ENCODE measurements around the gene LIG1.

The LIG1 gene

DNA sequence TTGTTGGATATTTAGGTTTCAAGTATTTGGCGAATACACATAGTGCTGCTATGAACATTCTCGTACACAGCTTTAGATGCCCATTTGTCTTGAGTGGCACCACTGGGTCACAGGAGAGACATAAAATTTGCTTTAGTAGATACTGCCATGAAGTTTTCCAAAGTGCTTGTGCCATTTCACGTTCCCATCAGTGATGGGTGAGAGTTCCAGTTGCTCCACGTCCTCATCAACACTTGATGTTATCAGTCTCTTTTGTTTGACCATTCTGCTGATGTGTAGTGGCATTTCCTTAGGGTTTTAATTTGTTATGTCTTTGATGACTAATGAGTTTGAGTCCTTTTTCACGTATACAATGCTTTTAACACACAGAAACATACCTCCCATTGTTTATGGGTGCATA is 11.4 kb upstream of the LIG1 start:
- DNase-seq, result no peak

DNA sequence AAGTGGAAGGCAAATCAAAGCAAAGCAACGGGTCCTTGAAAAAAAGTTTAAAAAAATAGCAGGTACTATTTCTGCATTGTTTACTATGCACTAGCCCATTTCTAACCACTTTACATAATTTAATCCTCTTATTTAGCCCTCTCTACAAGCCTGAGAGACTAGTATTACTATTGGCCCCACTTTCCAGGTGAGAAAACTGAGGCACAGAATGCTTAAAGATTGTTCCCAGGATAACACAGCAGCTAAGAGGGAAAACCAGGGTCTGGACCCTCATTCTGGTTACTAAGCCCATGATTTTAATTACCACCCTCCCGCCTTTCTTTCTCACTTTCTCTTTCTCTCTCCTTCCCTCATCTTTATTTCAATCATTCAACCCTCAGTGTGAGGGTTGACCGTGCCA is 6.1 kb upstream of the LIG1 start:
- DNase-seq, result no peak

DNA sequence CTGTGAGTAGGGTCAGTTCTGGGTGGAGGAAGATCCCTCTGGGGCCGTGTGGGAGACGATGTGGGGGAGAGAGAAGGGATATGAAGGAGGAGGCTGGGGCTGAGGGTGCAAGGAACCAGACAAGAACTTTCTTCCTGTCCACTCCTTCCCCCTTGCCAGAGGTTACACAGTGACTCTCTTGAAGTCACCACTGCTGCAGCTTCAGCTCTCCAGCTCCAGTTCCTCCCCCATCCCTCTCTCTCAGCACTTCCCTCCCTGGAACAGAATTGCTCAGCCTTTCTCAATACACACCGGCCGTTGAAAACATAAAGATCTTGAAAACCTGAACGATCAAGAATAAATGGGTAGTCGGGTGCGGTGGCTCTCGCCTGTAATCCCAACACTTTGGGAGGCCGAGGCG is 5.4 kb upstream of the LIG1 start:
- DNase-seq, result peak; percentile 40 to 59

DNA sequence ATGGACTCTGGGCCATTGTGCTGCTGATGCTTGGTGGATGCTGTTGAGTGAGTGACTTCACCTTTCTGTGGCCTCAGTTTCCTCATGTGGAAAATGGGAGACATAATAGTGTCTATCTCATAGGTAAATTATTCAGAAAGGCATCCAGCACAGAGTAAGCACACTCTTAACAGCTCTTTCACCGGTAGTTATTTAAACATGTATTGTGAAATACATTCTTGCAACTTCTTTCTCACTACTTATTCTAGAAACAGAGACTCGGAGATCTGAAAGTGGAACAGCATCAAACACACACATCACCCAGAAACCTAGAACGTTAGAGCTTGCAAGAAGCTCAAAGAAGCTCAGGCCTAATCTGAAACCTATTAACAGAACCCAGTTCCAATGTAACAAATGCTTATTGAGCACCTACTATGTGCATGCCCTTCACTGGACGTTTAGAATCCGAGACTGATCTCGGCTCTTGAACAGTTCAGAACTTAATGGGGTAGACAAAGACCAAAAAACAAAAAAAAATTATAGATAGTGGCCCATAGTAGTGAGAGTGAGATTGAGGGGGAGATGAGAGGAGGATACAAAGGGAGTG is 4.4 kb upstream of the LIG1 start:
- no peak for DNase-seq

DNA sequence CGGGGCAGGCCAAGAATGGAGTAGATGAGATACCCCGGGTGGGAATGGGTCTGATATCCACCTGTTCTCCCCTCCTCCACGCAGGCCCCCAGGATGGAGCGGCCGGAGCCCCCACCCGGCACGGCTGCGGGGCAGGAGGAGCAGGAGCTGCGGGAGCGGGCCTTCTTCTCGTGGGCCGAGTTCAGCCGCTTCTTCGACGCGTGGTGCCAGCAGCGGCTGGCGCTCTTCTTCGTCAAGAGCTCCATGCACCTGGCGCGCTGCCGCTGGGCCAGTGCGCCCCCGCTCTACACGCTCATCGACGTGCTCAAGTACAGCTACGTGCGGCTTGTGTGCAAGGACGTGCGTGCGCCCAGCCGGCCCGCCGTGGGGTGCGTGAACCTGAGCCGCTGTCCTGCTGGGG is 1.6 kb upstream of the LIG1 start:
- DNase-seq, result no peak

DNA sequence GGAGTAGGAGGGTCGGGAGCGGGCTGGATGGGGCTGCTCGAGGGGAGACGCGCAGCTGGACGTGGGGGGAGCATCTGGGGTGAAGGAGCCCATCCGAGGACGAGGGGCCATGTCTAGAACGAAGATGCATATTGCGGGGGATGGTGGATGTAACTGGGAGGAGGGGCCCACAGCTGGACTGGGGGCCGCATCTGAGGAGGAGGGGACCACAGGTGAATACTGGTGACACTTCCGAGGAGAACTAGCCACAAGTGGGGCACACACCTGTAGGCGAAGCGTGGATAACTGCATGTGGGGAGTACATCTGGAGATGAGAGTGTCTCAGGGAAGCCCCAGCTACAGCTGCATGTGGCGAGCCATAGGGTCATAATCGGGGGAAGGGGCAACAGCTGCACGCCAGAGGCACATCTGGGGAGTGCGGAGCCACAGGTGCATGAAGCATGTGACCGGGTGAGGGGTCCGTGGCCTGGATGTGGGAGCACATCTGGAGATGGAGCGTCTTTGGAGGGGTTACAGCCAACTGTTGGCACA is 738 bp upstream of the LIG1 start:
- DNase-seq, result no peak

DNA sequence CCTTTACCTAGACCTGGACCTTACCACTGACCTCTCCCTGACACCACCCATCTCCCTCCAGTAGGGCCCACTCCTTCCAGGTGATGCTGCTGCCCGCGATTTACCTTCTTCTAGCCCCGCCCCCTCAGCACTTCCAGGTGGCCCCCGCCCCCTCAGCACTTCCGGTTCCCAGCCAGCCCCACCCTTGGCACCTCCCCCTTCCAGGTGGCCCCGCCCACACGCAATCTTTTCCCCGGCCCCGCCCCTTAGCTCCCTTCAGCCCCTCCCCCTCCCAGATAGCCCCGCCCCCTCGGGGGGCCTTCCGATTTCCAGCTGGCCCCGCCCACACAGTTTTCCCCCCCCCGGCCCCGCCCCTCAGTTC is 586 bp downstream of the LIG1 start:
- DNase-seq, result peak; percentile 48 to 65

DNA sequence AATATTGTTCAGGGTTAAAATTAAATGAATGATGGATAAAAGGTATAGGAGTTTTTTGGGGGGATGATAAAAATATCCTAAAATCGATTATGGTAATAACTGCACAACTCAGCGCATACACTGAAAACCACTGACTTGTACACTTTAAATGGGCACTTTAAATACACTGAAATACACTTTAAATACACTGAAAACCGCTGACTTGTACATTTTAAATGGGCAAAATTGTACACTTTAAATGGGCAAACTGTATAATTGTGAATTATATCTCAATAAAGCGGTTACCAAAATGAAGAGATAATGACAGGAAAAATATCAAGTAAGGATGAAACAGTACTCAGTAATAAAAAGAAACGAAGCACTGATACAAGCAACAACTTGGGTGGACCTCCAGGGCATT is 1.5 kb downstream of the LIG1 start:
- DNase-seq, result no peak

DNA sequence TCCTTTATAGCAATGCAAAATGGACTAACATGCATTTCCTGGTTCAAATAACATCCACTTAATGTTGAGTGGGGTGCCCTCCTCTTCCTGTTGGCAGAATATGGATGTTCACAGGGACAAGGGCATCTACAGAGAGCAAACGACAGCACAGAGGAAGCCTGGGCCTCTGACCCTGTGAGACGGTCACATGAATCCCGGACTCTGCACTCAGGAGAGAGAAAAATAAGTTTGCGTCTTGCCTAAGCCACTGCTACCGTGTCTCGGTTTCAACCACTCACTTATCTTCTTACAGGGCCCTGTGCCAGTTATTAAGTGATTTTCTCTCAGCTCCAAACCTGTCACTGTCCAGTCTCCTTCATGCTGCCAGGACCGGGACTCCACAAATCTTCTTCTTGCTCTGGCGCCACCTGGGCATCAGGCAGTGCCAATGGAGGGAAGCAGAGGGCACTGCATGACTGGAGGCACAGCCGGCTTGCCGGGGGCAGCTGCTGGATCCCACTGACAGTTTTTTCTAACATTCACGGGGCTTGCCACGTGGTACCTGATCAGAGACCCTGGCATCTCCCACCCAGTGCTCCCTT is 11.8 kb downstream of the LIG1 start:
- no peak for DNase-seq

DNA sequence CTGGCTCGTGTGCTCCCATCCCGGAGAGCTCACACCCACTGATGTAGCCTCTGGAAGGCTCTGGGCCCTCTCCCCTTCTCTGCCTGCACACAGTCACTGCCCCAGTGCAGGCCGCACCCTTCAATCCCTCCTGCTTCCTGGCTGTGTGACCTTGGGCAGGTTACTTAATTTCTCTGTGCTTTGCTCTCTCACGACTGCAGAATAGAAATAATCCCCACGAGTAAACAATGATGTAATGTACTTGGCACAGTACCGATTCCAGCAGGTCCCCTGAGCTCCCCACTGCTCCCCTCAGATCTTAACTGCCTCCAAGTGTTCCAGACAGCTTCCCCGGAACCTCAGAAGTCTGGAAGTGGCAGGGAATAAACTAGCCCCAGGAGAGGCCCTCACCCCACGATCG is 16.1 kb downstream of the LIG1 start:
- no peak for DNase-seq

DNA sequence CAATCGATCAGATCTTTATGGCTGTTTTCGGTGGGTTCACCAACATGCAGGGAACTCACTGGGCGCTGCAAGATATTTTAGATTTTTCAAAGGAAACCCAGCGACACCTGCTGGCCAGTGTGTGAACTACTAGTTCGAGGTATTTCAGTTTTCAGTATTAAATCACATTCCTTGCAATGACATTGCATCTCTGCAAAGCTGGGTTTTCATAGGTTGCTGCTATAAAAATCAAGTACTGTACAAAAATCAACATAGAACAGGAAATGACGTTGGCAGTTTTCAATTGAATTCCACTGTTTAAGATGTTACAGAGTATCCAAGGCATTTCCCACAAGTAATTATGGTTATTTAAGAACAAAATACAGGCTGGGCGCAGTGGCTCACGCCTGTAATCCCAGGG is 17.6 kb downstream of the LIG1 start:
- peak; percentile 53 to 66 for DNase-seq

DNA sequence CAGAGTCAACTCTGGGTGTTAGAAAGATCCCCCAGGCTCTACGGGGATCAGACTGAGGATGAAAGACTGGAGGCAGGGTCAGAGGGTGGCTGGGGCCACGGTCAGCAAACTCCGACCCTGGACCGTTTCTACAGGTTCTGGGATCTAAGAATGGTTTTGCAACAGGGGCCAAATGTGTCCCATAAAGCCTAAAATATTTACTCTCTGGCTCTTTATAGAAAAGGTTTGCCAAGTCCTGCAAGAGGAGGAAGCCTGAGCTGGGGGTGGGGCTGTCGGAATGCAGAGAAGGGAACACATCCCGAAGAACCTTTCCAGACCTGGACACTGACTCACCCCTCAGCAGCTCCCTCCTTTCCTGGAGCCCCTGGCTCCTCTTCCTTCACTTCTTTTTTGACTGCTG is 20.7 kb downstream of the LIG1 start:
- DNase-seq, result no peak

DNA sequence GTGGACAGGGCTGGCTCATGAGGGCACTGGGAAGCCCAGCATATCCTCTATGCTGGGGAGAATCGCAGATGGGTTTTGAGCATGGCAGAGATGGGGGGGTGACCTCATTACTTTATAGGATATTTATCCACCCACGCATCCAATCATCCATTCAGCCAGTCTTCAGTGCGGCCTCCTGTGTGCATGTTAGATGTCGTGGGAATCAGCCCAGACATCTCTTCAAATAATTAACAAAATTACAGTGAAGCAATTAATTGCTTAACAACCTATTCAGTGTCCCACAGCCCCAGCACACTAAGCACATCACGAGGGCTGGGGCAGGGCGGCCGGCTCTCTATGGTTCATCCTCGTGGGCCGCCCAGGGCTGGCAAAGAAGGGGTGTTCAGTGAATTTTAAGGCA is 21.6 kb downstream of the LIG1 start:
- no peak for DNase-seq

DNA sequence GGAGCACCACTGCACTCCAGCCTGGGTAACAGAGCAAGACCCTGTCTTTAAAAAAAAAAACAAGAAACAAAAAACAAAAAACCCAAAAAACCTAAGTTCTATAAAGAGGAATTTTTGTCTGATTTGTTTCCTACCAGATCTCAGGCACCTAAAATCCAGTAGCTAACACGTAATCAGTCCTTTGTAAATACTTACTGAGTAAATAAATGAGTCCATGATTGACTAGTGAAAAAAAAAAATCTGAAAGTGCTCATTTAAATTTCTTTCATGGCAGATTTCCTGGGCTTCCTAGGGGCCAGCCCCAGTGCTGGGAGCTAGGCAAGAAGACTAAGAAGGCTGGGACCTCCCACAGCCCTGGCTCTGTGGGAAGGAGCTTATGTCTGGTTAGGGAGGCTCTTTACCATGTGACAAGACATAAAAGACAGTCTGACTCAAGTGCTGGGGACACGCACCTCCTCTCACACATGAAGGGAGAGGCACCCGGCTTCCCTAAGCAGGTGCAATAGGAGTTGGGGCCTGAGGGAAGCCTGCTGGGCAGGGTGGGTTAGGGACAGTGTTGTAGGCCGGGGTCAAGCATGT is 22.5 kb downstream of the LIG1 start:
- no peak for DNase-seq

DNA sequence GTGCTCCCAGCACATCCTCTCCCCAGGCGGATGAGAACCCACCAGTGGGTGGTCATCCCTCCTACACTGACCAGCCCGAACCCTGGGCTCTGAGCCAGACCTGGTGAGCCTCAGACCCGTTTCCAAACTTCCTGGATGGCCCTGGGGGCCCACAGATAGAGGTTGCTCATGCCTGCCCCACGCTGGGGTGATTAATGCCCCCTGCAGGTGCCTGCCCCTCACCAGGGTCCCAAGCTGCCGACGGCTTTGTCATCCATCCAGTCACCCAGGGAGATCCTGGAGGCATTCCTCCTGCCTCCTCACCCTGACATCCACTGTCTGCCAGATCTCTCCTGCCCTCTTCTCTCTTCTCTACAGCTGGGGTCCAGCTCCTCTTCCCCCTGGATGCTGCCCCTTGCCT is 31.1 kb downstream of the LIG1 start:
- no peak for DNase-seq

DNA sequence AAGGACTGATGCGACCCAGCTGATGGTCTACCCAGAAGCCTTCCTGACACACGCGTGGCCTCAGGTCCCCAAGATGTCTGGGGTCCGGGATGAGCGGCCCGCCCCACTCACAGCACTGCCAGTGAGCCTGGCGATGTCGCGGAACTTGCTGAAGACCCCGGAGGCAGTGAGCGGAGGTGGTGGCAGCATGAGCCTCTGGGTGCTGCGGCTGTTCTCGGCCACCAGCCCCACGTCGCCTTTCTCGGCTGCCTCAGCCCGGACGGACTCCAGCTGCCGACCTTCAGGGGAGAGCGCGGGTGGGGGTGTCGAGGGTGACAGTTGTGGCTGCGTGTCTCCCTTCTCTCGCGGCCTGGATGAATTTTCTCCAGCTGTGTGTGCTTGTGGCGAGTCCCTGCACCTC is 32.7 kb downstream of the LIG1 start:
- no peak for DNase-seq

DNA sequence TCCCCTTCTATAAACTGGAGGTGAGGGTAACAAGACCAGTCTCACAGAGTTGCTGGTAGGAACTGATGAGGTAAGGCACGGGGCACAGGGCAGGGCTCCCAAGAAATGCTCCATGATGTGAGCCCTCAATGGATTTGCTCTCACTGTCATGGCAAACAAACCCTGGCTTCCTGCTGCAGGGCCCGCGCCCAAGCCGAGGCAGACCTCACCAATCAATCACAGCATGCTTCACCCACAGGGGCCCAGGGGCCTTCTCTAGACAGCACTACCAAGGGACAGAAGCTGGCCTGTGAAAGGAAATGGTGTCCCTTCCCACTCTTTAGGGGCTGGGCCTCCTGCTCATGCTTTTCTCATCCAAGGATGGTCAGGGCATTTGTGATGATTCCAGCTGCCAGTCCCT is 33.6 kb downstream of the LIG1 start:
- no peak for DNase-seq

DNA sequence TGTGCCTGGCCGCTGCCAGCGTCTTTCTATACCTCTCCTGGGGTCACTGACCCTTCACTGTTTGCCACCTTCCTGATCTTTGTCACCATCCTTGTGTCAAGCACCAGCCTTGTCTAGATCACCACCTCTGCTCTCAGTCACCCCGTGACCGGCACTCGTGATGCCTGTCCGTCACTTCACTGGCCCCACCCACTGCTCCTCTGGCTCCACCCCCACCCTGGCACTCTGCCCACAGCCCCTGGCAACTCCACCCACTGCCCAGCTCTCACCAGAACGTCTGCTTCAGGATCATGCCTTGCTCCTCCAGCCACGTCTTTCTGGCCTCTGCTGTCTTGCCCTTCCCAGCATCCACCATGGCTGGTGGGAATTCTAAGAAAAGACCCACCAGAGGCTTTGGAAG is 34.7 kb downstream of the LIG1 start:
- no peak for DNase-seq

DNA sequence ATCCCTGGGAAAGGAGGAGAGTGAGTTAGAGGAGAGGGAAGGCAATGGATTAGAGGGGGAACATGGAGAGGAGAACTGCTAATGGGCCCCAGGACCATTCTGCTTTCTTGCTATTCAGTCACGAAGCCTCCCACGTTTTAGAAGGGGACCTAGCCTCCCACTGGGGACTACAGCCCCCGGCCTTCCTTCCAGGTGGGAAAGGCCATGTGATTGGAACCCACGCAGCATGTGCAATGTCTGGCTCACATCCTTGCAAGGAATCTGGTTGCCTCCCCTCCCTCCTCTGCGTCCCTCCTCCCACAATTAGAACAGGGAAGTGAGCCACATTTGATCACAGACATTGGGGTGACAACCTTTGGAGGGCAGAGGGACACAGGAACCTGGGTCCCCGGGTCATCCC is 37.0 kb downstream of the LIG1 start:
- DNase-seq, result no peak

DNA sequence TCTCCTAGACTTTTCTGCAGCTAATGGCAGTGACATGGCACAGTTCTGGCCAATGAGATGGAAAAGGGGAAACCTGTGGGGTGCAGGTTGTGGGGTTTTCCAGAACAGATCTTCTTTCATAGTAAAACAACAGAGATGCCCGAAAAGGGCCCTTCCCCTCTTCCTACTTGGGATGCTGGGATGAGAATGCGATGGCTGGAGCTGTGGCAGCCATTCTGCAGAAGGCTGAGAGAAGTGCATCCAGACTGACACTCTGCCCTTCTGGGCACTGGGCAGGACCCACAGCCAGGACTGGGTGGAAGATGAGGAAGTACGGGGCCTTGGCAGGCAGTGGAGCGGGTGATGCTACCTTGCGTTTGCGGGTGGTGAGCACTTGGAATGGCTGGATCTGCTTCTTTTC is 42.6 kb downstream of the LIG1 start:
- DNase-seq, result no peak

DNA sequence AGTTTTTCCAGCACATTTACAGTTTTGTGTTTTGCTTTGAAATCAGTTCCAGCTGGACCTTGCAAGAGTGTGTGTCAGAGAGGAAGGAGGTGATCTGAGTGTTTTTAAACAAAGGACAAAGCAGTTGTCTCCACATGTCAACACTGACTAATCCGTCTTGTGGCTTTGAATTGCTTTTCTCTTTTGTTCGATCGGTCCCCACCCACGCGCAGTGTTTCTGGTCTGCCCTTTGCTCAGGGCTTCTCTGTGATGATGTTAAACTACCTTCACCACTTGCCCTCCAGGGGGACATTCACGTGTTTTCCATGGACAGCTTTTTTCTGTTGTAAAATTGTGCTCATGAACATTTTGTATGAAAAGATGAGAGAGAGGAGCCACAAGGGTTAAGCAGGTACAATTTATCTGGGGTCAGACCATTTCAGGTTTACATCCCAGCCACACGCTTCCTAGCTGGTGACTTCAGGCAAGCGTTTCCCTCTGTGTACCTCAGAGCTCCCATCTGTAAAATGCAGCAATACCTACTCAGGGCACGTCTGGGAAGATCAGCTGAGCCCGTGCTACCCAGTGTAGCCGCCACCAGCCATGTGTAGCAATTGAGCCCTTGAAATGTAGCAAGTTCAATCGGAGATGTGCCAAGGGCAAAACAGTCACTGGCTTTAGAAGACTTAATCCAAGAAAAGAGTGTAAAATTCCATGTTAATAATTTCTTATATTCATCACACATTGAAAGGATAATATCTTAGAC is 46.1 kb downstream of the LIG1 start:
- DNase-seq, result peak; percentile 2 to 7

DNA sequence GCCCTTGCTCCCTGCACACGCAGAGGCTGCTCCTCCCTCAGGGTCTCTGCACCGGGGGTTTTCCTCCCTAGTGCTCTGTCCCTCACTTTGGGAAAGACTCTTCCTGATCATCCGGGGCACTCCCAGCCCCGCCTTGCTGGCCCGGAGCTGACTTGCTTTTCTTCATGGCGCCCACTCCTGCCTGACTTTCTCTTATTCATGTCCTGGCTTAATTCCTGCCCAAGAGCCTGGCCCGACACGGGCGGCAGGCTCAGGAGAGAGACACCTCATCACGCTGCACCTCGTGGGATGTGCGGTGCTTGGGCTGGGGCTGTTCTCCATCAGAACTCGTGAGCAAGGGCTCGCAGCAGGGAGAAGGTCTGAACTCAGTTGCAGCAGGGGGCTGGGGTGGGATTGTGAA is 47.7 kb downstream of the LIG1 start:
- no peak for DNase-seq

DNA sequence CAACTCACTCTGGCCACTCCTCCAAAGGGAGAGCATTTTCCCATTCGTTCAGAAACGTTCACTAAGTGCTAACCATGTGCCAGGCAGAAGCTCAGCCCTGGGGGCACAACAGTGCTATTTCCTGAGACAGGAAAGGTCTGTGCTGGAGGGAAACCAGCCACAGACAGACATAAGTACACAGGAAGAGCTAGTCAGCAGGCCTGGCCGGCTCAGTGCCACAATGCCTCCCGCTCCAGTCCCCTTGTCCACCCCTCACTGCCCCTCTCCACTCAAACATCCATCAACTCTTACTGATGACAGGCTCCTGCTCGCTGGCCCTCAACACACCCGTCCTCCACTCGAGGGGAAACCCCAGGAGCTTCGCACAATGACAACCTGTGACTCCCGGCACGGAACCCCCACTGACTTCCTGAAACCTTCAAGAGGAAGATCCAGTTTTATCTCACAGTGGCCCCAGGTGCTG is 48.2 kb downstream of the LIG1 start:
- peak; percentile 79 to 86 for DNase-seq

DNA sequence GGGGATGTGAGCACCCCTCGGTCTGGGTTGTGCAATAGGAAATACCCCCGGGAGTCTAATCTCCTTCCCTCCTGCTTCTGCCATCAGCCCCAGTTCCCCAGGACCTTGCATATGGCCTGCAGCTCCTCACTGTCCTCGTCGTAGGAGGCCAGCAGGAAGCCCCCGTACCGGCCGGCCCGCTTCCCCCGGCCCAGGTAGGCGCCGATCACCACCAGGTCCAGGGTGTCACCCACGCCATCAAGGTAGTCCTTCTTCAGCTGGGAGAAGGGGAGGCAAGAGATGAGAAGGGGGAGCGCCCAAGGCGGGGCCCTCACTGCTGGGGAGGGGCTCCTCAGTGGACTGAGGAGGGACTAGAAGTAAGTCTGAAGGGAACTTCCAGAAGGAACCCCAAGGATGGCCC is 49.1 kb downstream of the LIG1 start:
- no peak for DNase-seq

Data from Kasumi-1 (cell line).